NCI-H2029 treated with DMSO at 0.1 percent for 48 hours (cell line): ENCODE measurements around the gene SVIL.
"Not testable (repeated sequence)": the region's sequence is repeated elsewhere in the genome, so short reads cannot be mapped to it uniquely, and the experiment has no call there.

Experiments
- DNase-seq: peaks from one replicate; lab custom pipeline; 2025; lab: John Stamatoyannopoulos, UW

Gene SVIL

DNA sequence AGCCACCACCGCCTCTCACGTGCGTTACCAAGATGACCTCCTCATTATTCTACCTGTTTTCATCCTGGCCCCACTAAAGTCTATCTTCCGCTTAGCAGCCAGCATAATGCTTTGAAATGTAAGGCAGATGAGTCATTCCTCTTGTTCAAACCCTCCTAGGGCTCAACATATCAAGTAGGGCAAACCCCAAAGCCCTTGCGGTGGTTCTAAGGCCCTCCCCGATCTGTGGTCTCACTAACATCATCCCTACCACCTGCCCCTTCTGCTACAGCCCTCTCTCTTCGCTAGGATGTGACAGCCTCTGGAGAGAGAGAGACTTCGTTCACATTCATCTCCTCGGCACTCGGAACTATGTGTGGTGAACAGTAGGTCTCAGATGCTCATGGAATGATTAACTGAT is 94.8 kb downstream of the SVIL start:
- DNase-seq: no peak

DNA sequence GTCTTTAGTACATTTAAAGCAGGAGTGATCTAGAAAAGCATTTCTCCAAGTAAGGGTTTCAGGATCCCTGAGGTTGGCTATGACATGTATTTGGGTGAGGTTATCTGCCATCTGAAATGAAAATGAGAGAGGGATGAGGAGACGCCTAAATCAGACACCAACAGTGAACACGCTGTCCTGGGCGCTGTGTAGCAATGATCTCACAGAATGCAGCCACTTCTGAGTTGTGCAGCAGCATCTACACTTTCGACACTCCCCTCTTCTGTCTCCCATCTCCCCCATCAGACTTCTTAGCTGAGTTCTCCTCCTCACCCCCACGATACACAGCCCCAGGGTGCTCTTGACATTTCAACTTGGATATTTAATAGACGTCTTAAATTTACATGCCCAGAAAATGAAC is 95.4 kb downstream of the SVIL start:
- DNase-seq: no peak

DNA sequence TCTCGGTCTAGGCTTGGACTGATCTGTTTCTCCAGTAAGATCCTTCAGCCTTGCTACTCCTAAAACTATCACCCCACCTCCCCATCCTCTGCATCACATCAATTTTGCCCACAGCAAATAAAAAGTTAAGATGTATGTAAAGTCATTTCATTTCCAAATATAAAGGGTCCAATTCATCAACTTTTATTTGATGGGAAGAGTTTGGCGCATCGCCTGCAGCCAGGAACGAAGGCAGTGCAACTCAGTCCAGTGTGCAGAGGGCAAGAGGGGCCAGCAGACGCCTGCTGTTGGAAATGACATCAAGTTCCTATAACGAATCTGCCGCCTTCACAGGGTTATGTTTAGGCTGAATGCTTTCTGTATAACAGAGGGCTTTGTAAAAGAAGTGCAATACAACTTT is 97.0 kb downstream of the SVIL start:
- DNase-seq: no peak

DNA sequence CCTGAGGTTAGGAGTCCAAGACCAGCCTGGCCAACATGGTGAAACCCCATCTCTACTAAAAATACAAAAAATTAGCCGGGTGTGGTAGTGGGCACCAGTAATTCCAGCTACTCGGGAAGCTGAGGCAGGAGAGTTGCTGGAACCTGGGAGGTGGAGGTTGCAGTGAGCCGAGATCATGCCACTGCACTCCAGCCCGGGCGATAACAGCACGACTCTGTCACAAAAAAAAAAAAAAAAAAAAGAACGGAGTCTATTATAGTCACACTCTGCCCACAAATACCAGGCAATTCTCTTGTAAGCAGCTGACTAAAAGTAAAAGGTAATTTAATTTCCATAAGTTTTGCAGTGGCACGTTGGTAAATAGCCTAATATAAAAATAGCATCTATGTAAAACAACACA is 98.1 kb downstream of the SVIL start:
- not testable (repeated sequence) for DNase-seq

DNA sequence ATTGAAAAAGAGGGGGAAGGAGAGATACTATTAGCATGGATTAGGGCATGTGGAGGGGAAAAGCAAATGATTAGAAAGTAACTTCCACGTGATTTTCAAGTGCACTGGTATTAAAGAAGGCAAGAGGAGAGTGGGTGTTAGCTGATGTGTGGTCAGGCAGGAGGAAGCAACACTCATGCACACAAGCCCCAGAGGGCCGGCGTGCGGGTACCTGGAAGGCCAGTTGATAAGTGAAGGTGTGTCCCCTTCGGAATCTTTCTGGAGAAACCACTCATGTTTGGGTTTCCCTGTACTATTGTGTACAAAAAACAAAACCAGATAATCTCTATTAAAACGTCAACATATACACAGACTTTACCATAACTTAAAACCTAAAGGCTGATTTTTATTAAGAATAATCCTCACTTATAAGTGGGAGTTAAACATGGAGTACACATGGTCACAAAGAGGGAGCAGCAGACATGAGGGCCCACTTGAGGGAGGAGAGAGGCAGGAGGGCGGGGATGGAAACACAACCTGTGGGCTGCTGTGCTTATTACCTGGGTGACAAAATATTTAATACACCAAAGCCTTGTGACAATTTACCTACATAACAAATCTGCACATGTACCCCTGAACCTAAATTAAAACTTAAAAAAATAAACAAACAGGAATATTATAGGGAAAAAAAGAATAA is 98.9 kb downstream of the SVIL start:
- DNase-seq: no peak

DNA sequence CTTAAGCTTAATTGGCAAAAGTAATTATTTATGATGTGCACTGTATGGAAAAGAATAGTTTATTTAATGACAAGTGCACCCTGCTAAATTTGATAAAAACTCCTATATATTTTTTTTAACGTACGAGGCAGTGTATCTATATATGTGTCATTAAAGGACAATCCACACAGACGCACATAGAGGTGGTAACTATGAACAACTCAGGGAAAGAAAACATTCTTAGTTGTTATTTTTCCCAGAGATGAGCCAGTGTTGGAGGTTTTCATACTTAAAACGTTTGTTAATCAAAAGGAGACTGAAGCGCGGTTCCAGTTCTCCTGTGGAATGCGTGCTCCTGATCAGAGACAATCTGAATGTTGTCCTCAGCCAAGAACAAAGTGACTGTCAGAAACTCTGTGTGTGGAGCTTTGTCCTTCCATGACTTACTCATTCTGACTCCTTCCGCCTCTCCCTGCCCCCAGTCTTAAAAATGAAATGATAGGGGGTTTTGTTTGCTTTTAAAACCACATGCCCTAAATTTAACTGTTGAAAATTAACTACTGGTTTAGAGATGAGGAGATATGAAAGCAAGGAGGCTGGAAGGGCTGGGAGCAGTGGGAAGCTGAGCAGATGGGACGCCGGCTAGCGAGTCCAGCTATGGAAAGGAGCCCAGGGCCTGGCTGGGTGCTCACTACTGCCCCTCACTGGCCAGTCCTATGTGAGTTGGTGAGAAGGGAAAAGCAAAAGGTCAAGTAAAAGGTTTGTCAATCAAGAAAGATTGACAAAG is 99.6 kb downstream of the SVIL start:
- DNase-seq: no peak

DNA sequence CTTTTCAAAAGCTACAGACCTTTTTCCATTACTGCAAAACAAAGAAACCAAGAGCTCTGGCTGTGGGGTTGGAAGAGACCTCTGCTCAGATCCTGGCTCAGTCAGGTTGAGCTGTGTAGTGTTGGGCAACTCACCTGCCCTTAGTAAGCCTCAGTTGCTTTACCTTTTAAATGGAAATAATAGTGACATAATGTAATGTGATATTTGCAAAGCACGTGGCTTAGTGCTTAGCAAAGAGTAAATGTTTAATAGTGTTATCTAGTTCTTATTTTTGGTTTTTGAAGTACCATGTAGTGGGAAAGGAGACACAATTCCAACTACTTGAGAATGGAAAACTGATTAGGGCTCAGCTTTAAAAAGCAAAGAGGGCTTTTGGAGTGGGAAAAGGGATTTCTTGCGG is 100.2 kb downstream of the SVIL start:
- no peak for DNase-seq

DNA sequence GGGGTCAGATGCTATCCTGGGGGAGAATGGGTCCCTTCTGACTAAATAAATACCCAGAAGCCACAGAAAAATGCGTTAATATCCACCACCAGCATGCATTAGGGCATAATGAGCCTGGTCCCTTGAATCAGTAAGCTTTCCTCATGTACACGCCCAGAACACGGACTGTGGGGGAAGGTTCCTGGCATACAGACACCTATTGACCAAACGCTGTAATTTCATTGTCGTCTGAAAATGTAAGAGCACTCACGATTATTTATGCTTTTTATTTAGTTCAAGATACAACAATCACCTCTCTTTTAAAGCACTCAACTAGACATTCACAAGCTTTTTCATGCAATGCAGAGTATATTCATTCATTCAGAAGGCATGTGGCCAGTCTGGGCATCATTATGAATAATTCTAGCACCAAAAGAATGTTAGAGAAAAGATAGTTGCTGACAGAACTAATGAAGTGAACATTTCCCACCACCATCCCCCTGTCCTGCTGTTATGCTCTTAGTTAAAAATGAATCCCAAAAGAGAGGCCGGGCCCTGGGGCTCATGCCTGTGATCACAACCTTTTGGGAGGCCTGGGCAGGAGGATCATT is 101.0 kb downstream of the SVIL start:
- no peak for DNase-seq

DNA sequence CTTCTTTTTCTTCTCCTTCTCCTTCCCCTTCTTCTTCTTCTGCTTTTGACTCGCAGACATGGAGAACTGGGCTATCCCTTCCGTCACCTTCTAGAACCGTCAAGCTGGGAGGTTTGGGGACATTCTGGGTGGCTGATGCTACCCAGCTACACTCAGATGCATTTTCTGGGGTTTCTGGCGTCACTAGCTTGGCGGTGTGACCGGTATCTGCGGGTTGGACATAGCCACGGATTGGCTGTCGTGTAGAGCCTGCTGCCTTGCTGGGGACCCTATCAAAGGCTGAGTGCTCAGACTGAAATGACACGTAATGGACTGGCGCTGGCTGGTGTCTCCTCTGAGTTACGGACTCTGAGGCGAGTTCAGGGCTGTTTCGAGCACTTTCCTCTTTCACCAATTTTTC is 101.7 kb downstream of the SVIL start:
- DNase-seq: no peak

DNA sequence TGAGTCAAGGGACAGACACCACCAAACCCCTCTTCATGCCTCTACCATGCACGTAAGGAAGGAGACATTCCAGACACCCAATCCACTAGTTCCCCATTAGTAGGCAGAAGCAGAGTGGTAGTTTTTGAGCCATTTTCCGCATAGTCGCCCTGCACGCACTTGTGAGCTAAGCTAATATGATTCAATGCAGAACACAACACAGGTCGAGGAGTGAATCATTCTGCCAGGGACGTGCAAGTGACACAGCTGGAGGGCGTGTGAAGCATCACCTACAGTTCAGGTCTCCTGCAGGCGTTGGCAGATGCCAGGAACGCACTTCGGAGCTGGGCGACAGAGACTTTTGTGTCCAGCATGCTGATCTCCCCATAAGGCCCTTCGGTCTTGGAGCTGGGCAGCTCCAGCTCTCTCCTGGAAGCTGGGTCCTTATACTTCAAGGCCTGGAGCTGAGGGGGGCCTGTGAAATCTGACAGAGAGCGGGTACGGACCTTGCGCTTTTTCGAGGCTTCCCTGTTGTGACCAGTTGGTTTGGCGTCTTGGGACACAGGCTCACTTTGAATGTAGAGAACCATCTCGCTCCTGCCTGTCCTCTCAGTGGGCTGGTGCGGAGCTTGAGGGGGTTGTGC is 102.4 kb downstream of the SVIL start:
- no peak for DNase-seq

DNA sequence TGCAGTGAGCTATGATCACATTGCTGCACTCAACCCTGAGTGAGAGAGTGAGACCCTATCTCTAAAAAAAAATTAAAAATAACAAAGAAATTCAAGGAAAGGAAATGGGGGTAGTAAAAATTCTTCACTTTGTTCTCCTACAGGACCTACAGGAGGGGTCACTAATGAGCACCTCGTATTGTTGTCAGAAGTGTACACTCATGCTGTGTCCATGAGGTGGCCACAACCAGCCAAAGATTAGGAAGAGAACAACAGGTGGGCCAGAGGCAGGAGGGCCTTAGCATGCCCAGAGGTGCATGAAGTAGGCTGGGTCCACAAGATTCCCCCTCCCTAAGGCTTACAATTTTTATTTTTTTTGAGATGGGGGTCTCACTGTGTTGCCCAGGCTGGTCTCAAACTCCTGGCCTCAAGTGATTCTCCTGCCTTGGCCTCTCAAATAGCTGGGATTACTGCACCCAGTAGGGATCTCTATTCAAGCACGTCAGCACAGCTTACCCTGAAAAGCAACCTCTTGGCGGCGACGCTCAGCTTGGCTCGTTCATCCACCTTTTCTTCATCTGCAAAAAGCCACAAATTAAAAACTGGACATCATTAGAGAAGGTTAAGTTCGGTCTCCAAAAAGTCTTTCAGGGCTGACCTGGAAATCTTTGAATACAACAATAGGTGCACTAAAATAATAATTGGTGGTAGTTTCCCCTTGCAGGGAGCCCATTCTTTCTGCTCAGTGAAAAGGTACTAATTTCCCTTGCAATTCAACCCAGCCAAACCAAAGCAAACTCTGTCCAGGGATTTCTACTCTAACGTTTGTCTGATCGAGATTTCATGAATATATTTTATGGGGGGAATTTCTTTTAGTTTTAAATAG is 104.4 kb downstream of the SVIL start:
- no peak for DNase-seq

DNA sequence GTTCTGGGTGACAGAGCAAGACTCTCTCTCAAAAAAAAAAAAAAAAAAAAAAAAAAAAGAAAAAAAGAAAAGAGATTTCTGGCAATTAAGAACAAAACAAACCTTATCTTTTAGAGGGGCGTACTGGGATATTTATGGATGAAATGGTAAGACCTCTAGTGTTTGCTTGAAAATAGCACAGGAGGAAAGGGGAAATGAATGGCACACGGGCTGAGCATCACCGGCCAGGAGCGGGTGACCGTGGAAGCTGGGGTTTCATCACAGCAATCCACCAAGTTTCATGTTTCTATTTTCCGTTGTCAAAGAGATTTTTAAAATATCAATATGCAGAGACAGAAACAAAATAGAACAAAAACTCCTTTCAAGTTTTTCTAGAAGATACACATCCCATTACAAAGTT is 105.6 kb downstream of the SVIL start:
- no peak for DNase-seq

DNA sequence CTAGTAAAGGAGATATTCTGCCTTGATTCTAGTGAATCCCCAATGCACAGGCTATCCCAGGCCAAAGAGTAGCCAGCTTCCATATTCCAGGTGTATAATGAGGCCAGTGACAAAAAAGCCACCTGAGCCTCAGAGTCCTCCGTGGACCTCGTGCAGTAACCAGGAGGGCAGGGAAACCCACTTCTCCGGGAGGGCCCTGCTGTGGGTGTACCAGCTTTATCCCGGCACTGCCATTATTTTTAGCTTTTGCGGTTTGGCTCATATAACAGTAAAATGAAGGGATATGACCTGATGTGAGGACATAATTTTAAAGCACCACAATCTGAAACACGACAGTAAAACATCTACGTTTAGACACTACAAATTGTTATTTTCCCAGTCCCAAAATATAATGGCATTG is 109.0 kb downstream of the SVIL start:
- DNase-seq: no peak

DNA sequence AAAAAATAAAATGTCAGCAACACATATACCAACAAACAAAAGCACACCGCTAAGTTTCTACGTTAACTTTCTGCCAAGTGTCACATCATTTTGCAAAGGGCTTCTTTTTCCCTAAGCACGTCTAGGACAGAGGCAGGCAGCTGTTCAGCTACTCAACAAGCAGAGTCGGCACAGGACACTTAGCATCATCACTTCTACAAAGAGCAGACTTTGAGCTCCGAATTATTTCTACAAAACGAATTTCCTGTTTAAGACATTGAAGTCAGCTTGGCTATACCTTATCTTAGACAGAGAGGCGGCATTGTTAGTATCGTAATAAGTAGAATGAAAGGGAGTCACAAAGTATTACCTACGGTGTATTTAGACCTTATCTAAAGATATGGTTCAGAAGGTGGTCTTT is 110.1 kb downstream of the SVIL start:
- no peak for DNase-seq

DNA sequence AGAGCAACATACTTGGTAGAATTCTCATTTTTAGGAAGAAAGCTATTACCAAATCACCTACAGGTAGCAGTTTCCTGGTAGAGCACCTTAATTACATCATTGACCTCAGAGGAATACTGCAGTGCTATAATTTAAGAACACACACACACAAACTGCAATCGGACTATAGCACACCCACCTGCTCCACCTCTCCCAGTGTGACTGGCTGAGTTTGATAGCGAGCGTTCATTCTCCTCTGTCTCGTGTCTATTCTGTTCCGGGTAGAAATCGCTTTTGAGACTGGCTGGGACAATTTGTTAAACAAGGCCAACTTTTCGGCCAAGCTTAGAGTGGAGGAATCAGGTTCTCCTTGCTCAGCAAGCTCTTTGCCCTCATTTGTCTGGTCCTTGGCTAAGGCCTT is 110.5 kb downstream of the SVIL start:
- no peak for DNase-seq

DNA sequence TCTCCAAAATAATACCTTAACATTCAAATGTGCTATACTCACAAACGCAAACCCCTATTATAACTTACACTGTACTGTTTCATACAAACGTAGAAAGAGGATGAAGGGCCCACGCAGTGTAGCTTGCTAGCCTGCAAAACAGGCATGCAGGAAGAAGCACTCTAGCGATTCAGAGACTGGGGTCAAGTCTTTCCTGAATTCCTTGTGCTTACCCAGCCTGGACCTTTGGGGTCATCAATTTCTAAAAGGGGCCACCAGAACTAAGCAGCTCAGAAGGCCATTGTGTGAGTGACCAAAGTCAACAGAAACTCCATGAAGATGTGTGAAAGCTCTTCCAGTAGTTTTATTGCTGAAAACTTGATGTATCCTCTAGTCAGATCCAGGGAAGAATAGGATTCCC is 111.9 kb downstream of the SVIL start:
- DNase-seq: no peak

DNA sequence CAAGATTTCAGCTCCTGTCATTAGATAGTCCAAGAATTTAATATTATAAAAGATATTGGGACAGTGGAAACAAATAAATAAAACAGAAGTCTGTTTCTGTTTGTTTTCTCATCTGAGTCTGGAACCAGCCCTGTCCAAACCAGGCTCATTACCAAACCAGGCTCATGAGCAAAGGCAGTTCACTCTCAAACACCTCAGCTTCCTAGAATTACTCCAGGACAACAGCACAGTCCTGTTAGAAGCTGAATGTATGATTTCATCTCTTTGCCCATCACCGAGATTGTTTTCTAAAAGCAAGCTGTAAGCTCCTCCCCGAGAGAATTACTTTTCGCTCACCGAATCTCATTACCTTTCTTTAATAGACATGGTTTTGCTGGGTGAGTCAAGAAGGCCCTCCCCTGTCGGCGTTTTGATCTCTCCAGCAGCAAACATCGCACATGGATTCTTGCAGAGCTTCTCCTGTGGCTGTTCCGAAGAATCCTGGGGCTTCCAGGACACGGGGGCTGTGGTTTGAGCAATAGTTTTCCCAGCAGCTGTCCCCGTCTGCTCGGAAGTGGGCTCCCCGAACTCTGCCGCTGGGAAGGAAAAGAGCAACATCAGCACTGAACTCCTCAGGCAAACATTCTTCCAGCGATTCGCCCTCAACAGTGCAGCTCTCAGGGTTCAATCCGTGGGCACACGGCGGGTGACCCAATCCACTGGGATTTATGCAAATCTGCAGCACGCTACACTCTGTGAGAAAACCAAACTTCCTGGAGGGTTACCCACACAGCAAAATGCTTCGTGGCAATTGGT is 112.5 kb downstream of the SVIL start:
- DNase-seq: no peak

DNA sequence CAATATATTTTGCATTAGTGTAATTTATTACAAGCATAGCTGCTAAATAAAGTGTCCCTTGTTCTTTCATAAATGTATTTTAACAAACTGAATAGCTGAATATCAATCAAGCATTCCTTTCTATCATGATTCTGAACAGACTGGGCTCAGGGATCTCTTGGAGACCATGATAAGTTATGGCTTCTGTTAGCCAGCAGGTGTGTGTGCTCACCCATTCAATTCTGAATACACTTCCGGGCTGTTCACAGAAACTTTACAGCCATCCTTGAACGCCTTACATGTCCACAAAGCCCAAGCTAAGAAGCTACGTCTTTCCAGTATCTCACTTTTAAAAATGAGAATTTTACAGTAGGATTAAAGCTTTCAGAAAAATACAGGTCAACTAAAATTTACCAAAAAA is 115.1 kb downstream of the SVIL start:
- no peak for DNase-seq

DNA sequence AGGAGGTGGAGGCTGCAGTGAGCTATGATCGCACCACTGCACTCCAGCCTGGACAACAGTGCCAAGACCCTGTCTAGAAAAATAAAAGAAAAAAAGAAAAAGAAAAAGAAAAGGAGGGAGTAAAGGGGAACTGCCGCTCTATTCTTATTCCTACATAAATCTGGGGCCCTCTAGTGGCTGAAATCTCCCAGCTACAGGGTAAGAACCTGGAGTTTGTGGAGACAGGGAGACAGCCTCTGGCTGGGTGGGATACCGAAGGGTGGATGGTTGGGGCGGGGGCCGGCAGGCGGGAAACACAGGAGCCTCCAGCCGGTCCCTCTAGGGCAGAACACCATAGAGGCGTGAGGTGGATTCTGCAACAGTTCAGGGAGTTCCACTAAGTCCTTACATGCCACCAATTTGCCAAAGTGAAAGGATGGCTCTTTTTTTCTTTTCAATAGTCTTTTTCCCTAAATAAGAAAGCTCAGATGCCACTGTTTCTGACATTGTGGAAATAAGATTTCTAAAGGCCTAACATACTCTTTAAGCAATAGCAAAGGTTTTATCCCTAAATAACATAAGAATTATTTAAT is 117.3 kb downstream of the SVIL start:
- DNase-seq: no peak

DNA sequence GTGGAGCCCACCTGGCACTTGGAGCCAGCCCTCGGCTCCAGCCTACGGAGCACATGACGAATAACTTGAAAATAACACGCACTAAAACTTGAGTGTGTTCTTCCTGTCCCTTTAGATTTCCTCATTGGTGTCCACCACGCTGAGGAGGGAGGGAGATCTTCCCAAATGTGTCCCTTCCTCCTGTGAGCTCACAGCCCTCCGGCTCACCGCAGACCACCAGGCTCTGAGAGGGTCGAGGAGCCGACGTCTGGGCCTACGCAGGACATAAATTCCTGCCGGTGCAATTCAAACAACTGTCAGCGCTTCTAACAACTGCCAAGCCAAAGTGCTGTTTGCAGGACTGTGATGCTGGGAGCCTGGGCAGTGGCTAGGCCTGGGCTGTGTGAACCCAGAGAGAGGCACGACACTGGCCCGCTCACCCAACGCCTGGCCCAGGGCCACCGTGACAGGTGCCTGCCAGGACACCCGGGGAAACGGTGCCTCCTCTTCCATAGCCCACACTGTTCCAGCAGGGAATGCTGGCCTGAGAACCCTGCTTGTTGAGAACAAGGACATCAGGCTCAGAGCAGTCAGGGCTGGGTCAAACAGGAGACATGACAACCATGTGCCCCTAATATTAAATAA is 118.3 kb downstream of the SVIL start:
- not testable (repeated sequence) for DNase-seq
